Measurements from ENCODE around the gene SUGCT.
A peak's percentile ranks its signal among the peaks of the same experiment; 100 is the strongest.

SUGCT gene

GRCh38 chr7:40418448-40418847, 283.6 kb downstream of the SUGCT start:
- DNase-seq: no peak

- no peak for DNase-seq
These were observed 284.2 kb downstream of the SUGCT start for GRCh38 chr7:40418983-40419382.

GRCh38 chr7:40419806-40420205, 285.0 kb downstream of the SUGCT start:
- peak; percentile 69 for DNase-seq

GRCh38 chr7:40421433-40421832, 286.6 kb downstream of the SUGCT start:
- DNase-seq: no peak

- DNase-seq: no peak
These were observed 290.9 kb downstream of the SUGCT start for GRCh38 chr7:40425696-40426095.

GRCh38 chr7:40428421-40428820, 293.6 kb downstream of the SUGCT start:
- no peak for DNase-seq

GRCh38 chr7:40429826-40430225, 295.0 kb downstream of the SUGCT start:
- DNase-seq: peak; percentile 3

GRCh38 chr7:40432046-40432445, 297.2 kb downstream of the SUGCT start:
- no peak for DNase-seq

- no peak for DNase-seq
These were observed 301.9 kb downstream of the SUGCT start for GRCh38 chr7:40436710-40437109.

GRCh38 chr7:40437498-40437897, 302.7 kb downstream of the SUGCT start:
- no peak for DNase-seq

- DNase-seq: no peak
These were observed 303.3 kb downstream of the SUGCT start for GRCh38 chr7:40437936-40438634.

- DNase-seq: no peak
These were observed 304.9 kb downstream of the SUGCT start for GRCh38 chr7:40439686-40440085.

GRCh38 chr7:40447345-40447744, 312.5 kb downstream of the SUGCT start:
- no peak for DNase-seq

GRCh38 chr7:40455485-40455884, 320.7 kb downstream of the SUGCT start:
- DNase-seq: peak; percentile 28

- DNase-seq: no peak
These were observed 323.1 kb downstream of the SUGCT start for GRCh38 chr7:40457776-40458480.

GRCh38 chr7:40463446-40463845, 328.6 kb downstream of the SUGCT start:
- DNase-seq: no peak

- DNase-seq: no peak
These were observed 334.4 kb downstream of the SUGCT start for GRCh38 chr7:40468891-40469864.

GRCh38 chr7:40470091-40470592, 335.3 kb downstream of the SUGCT start:
- no peak for DNase-seq

GRCh38 chr7:40470817-40471216, 336.0 kb downstream of the SUGCT start:
- DNase-seq: no peak

- DNase-seq: no peak
These were observed 337.1 kb downstream of the SUGCT start for GRCh38 chr7:40471891-40472290.

- DNase-seq: no peak
These were observed 340.2 kb downstream of the SUGCT start for GRCh38 chr7:40474790-40475680.

GRCh38 chr7:40475681-40475982, 340.8 kb downstream of the SUGCT start:
- no peak for DNase-seq

Data from inflammatory macrophage treated with lipopolysaccharide for 4 hours (primary cell).